ENCODE measurements around the gene ABHD4.
A peak's percentile ranks its signal among the peaks of the same experiment; 100 is the strongest.
"Not testable (repeated sequence)": the region's sequence is repeated elsewhere in the genome, so short reads cannot be mapped to it uniquely, and the experiment has no call there.

The ABHD4 gene

GRCh38 chr14:22589096-22589839 is 8.8 kb upstream of the ABHD4 start, which contains the start of gene DAD1:
Gene DAD1 (minus strand): TSS chr14:22589224. CDS start chr14:22589157, 67 bp downstream.
- DNase-seq (ENCODE audit: low spot score), result peak; percentile 99

GRCh38 chr14:22593189-22593588 is 4.9 kb upstream of the ABHD4 start:
- DNase-seq (ENCODE audit: low spot score), result no peak

GRCh38 chr14:22593601-22594000 is 4.5 kb upstream of the ABHD4 start:
- no peak for DNase-seq (ENCODE audit: low spot score)

- no peak for DNase-seq (ENCODE audit: low spot score)
These were observed 3.9 kb upstream of the ABHD4 start for GRCh38 chr14:22594156-22594716.

- DNase-seq (ENCODE audit: low spot score), result no peak
These were observed 1.7 kb upstream of the ABHD4 start for GRCh38 chr14:22596354-22596879.

- DNase-seq (ENCODE audit: low spot score), result no peak
These were observed 835 bp upstream of the ABHD4 start for GRCh38 chr14:22597265-22597664.

GRCh38 chr14:22597771-22598098 is 365 bp upstream of the ABHD4 start:
- DNase-seq (ENCODE audit: low spot score), result no peak

- peak; percentile 43 for DNase-seq (ENCODE audit: low spot score)
These were observed 770 bp downstream of the ABHD4 start for GRCh38 chr14:22598896-22599244.

- no peak for DNase-seq (ENCODE audit: low spot score)
These were observed 1.2 kb downstream of the ABHD4 start for GRCh38 chr14:22599349-22599748.

- DNase-seq (ENCODE audit: low spot score), result no peak
These were observed 1.9 kb downstream of the ABHD4 start for GRCh38 chr14:22600027-22600426.

GRCh38 chr14:22601456-22601855 is 3.4 kb downstream of the ABHD4 start:
- no peak for DNase-seq (ENCODE audit: low spot score)

GRCh38 chr14:22601996-22602395 is 3.9 kb downstream of the ABHD4 start:
- no peak for DNase-seq (ENCODE audit: low spot score)

- DNase-seq (ENCODE audit: low spot score), result no peak
These were observed 4.8 kb downstream of the ABHD4 start for GRCh38 chr14:22602862-22603261.

GRCh38 chr14:22606380-22606779 is 8.3 kb downstream of the ABHD4 start:
- DNase-seq (ENCODE audit: low spot score), result no peak

- DNase-seq (ENCODE audit: low spot score), result no peak
These were observed 9.2 kb downstream of the ABHD4 start for GRCh38 chr14:22607291-22607690.

- DNase-seq (ENCODE audit: low spot score), result no peak
These were observed 12.8 kb downstream of the ABHD4 start for GRCh38 chr14:22610931-22611330.

GRCh38 chr14:22613106-22613695 is 15.1 kb downstream of the ABHD4 start:
- DNase-seq (ENCODE audit: low spot score), result no peak

- no peak for DNase-seq (ENCODE audit: low spot score)
These were observed 15.7 kb downstream of the ABHD4 start for GRCh38 chr14:22613736-22614239.

- DNase-seq (ENCODE audit: low spot score), result no peak
These were observed 16.2 kb downstream of the ABHD4 start for GRCh38 chr14:22614240-22614799.

GRCh38 chr14:22615765-22616164 is 17.7 kb downstream of the ABHD4 start:
- not testable (repeated sequence) for DNase-seq (ENCODE audit: low spot score)

- DNase-seq (ENCODE audit: low spot score), result no peak
These were observed 24.2 kb downstream of the ABHD4 start for GRCh38 chr14:22622255-22622654.

- DNase-seq (ENCODE audit: low spot score), result no peak
These were observed 24.9 kb downstream of the ABHD4 start for GRCh38 chr14:22623047-22623446.

- no peak for DNase-seq (ENCODE audit: low spot score)
These were observed 28.5 kb downstream of the ABHD4 start for GRCh38 chr14:22626590-22626989.

Measured in CD4-positive, alpha-beta T cell treated with Interleukin-2 at 100 ng/mL for 4 hours (primary cell).